ENCODE measurements around the gene GABRG3. TPM values are rescaled to one million over a fixed set of nuclear protein-coding genes. Genes with fewer than 3 reads are reported as not detected.

The GABRG3 gene
- total and polyA plus RNA-seq, 2 of the 4 experiments (the other 2 are of a cell fraction): not detected

- Histone ChIP-seq H3K56ac (ENCODE audit: extremely low read depth, insufficient read depth, low read length) (no peak overlapping the region), H2AK9ac (replicated peaks; ENCODE audit: low read depth, low read length, poor library complexity) (no peak overlapping the region), H3K79me1 (ENCODE audit: low read depth in 1 of 2, low read length in 2 of 2) (no peaks in the 10 kb centered on the region), H3K9ac (ENCODE audit: low read depth, low read length) (no peak overlapping the region), H4K8ac (ENCODE audit: low read depth in 2 of 2, low read length in 2 of 2) (no peak overlapping the region), H3K23ac (ENCODE audit: low read depth, low read length) (no peak overlapping the region), H3K27ac (ENCODE audit: insufficient read depth, low read length) (no peak overlapping the region), H3K4me1 (ENCODE audit: control insufficient read depth, insufficient read depth, low read length) (no peaks in the 10 kb centered on the region), H3K4me3 (ENCODE audit: insufficient read depth, low read depth, low read length) (no peak overlapping the region), H3K9me1 (ENCODE audit: insufficient read depth, low read length) (no peaks in the 10 kb centered on the region), H3K14ac (replicated peaks; ENCODE audit: low read depth, low read length) (no peak overlapping the region), H2AFZ (replicated peaks; ENCODE audit: low read length, poor library complexity) (no peak overlapping the region), H3K4me2 (ENCODE audit: low read depth, low read length) (no peak overlapping the region), H2BK20ac (ENCODE audit: low read depth, low read length) (no peak overlapping the region), H3K4ac (ENCODE audit: low read depth, low read length) (no peak overlapping the region), H2BK120ac (ENCODE audit: low read depth, low read length) (no peak overlapping the region), H3K27me3 (ENCODE audit: control insufficient read depth, insufficient read depth, low read length) (no peaks in the 10 kb centered on the region), H4K5ac (ENCODE audit: low read depth, low read length) (no peak overlapping the region), H2BK5ac (ENCODE audit: low read depth, low read length, poor library complexity, severe bottlenecking) (no peak overlapping the region), H2BK15ac (ENCODE audit: low read depth, low read length) (no peak overlapping the region), H3K9me3 (ENCODE audit: control insufficient read depth, insufficient read depth, low read length) (0 out of 2 replicates have a peak, but pooled peaks cover 2% of the 10 kb centered on the region), H3K36me3 (ENCODE audit: control insufficient read depth, insufficient read depth, low read length) (no peaks in the 10 kb centered on the region), H4K91ac (ENCODE audit: insufficient read depth, low read depth, low read length) (no peak overlapping the region), H2AK5ac (ENCODE audit: low read depth, low read length) (no peak overlapping the region), H3K18ac (ENCODE audit: low read depth, low read length) (no peak overlapping the region), H4K20me1 (ENCODE audit: insufficient read depth, low read length) (no peaks in the 10 kb centered on the region)
- ATAC-seq (ENCODE audit: low read depth): no peak
- intact Hi-C loops (cut with micrococcal nuclease) (no loop called here), dilution Hi-C loops (cut with HindIII; ENCODE audit: low sequenced_read_pairs, unreplicated experiment) (no loop called here), in situ Hi-C loops (cut with MboI; ENCODE audit: low sequenced_read_pairs) (no loop called here)
- WGBS, 2 experiments (ENCODE audit: extremely low coverage in 2 of 2, insufficient read length in 1 of 2): no CpG with 5 or more reads among the region's 6 CpGs
- BruUV-seq (replicated peaks): no TSS peak
- ChIA-PET CTCF (interaction anchor here (1.2 kb wide), 1 partner anchor 15 kb away, joined by 3 read pairs; no protein-coding TSS in a partner anchor), POLR2A (ENCODE audit: unreplicated experiment) (no interaction called here)
- TF ChIP-seq MAFK (IDR thresholded peaks at IDR 0.05; ENCODE audit: low read depth, low read length) (no peak), RCOR1 (IDR thresholded peaks at IDR 0.05; ENCODE audit: insufficient replicate concordance, low read length) (no peak), BHLHE40 (IDR thresholded peaks at IDR 0.05; ENCODE audit: low read depth, low read length) (no peak), RFX5 (IDR thresholded peaks at IDR 0.05; ENCODE audit: low read depth, low read length) (no peak), MAZ (IDR thresholded peaks at IDR 0.05; ENCODE audit: borderline replicate concordance, low read depth, low read length) (no peak)
- TF ChIP-seq, protein P1, sequence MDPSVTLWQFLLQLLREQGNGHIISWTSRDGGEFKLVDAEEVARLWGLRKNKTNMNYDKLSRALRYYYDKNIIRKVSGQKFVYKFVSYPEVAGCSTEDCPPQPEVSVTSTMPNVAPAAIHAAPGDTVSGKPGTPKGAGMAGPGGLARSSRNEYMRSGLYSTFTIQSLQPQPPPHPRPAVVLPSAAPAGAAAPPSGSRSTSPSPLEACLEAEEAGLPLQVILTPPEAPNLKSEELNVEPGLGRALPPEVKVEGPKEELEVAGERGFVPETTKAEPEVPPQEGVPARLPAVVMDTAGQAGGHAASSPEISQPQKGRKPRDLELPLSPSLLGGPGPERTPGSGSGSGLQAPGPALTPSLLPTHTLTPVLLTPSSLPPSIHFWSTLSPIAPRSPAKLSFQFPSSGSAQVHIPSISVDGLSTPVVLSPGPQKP (IDR thresholded peaks at IDR 0.05; ENCODE audit: borderline replicate concordance, low read depth, low read length): no peak
- no peak for DNase-seq
These were observed 426.0 kb downstream of the GABRG3 start for GRCh38 chr15:27396996-27397395.

Measured in IMR-90 (cell line).